ENCODE results near the gene TUB.

Gene TUB

GRCh38 chr11:8107642-8108041 is 26.6 kb downstream of the TUB start:
- DNase-seq (ENCODE audit: low spot score): no peak

- no peak for DNase-seq (ENCODE audit: low spot score)
Observed at GRCh38 chr11:8108421-8108820, 27.4 kb downstream of the TUB start.

- no peak for DNase-seq (ENCODE audit: low spot score)
Observed at GRCh38 chr11:8109675-8110074, 28.7 kb downstream of the TUB start.

- DNase-seq (ENCODE audit: low spot score): no peak
Observed at GRCh38 chr11:8110396-8110795, 29.4 kb downstream of the TUB start.

GRCh38 chr11:8111636-8112035 is 30.6 kb downstream of the TUB start:
- DNase-seq (ENCODE audit: low spot score): peak; percentile 86

- DNase-seq (ENCODE audit: low spot score): no peak
Observed at GRCh38 chr11:8122173-8122764, 41.3 kb downstream of the TUB start.

- DNase-seq (ENCODE audit: low spot score): no peak
Observed at GRCh38 chr11:8126649-8127289, 45.8 kb downstream of the TUB start.

- no peak for DNase-seq (ENCODE audit: low spot score)
Observed at GRCh38 chr11:8127447-8127846, 46.4 kb downstream of the TUB start.

GRCh38 chr11:8138526-8138925 is 57.5 kb downstream of the TUB start:
- no peak for DNase-seq (ENCODE audit: low spot score)

- DNase-seq (ENCODE audit: low spot score): no peak
Observed at GRCh38 chr11:8149726-8150125, 68.7 kb downstream of the TUB start.

Data from cerebellar cortex (tissue), 1 donor.